Suprapubic skin (tissue), 4 donors: Measurements from ENCODE around the gene DNAH14.

Experiments used
- CTCF ChIP-seq, 2 donors: fragments of 200-600 bp in 1 of 2; fragments of 450-650 bp in 1 of 2; sonication (generic) in 1 of 2; IDR thresholded peaks; one replicate each; pipeline ENCODE4 v1.5.1; 2016 to 2019; ENCODE audit warnings: antibody characterized with exemption in 2 of 2, mild to moderate bottlenecking in 1 of 2, moderate library complexity in 1 of 2
- EP300 ChIP-seq: sonication (generic); formaldehyde crosslinking; IDR thresholded peaks from one replicate; pipeline ENCODE4 v1.6.1; 2017; ENCODE audit warnings: antibody characterized with exemption
- POLR2A ChIP-seq, 2 donors: fragments of 450-650 bp; IDR thresholded peaks; one replicate each; pipeline ENCODE4 v1.6.1; 2017; ENCODE audit warnings: antibody characterized with exemption in 2 of 2, mild to moderate bottlenecking in 2 of 2, moderate library complexity in 2 of 2
- POLR2AphosphoS5 ChIP-seq, 3 donors: sonication (generic); formaldehyde crosslinking; IDR thresholded peaks; one replicate each; pipeline ENCODE4 v1.6.1; 2017; ENCODE audit warnings: antibody characterized with exemption in 3 of 3

GRCh38 chr1:225242611-225243010 lies 313.1 kb downstream of the DNAH14 start:
- TF ChIP-seq EP300 = no peak
- no peak for TF ChIP-seq CTCF (IDR thresholded peaks at IDR 0.05)
- TF ChIP-seq POLR2AphosphoS5 (IDR thresholded peaks at IDR 0.05) = no peak
- TF ChIP-seq POLR2A (IDR thresholded peaks at IDR 0.05) = no peak
